ENCODE measurements around the gene TRIP4. TPM values are rescaled to one million over a fixed set of nuclear protein-coding genes. Genes with fewer than 3 reads are reported as not detected.
A peak's percentile ranks its signal among the peaks of the same experiment; 100 is the strongest.

The TRIP4 gene
- 13.9 and 15.6 TPM in 2 replicates for total RNA-seq
- 29.4 and 30.6 TPM in 2 replicates for polyA plus RNA-seq

DNA sequence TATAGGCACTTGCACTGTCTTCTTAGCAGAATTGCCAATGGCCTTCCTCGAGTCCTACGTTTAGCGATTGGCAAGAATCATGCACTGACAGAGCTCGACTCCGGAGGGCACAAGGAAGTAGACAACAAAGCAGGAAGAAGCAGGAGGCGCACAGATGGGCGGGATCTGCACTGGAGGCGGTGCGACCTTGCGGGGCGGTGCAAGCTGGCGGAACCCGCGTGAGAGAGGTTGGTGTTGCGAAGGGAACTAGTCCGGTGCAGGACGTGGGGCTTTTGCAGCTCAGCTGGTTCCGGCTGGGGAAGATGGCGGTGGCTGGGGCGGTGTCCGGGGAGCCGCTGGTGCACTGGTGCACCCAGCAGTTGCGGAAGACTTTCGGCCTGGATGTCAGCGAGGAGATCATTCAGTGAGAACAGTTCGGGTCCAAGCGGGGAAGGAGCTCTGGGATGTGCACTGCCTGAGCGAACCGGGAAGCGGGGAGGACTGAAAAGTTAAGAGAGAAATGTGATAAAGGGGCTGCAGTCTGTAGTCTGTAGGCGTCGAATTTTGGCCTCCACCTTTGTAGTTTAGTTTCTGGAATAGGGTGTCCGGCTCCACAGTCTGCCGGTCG, at the start of gene TRIP4:
Gene TRIP4 (plus strand): TSS at position 275 of the 607 bp plus-strand sequence. CDS start 28 bp downstream, at position 303.
- Histone ChIP-seq H3K9me2 (replicated peaks; ENCODE audit: insufficient read depth) (no peaks in the 10 kb centered on the region), H3K79me2 (peaks cover 43% of the 10 kb centered on the region), H2AFZ (peak within 1 kb of the TSS; percentile 93), H3K9me3 (ENCODE audit: low read depth) (no peaks in the 10 kb centered on the region), H3K4me3 (peak within 1 kb of the TSS; percentile 67), H3K27me3 (no peaks in the 10 kb centered on the region), H3K4me1 (ENCODE audit: insufficient read depth) (no peaks in the 10 kb centered on the region), H3K27ac (peak within 1 kb of the TSS; percentile 84), H4K20me1 (ENCODE audit: insufficient read depth, poor library complexity, severe bottlenecking) (no peaks in the 10 kb centered on the region), H3K36me3 (replicated peaks; ENCODE audit: insufficient read depth, low read depth) (no peaks in the 10 kb centered on the region), H3K4me2 (peak within 1 kb of the TSS; percentile 84)
- 2% methylated on average over 35 of the region's 35 CpGs for WGBS (ENCODE audit: low lambda C conversion rate, missing lambda C conversion rate)
- TF ChIP-seq EZH2phosphoT487 (IDR thresholded peaks at IDR 0.05; ENCODE audit: low read depth, severe bottlenecking, unreplicated experiment) (no peak), CTCF (IDR thresholded peaks at IDR 0.05; ENCODE audit: poor library complexity) (peak; percentile 14), EZH2 (IDR thresholded peaks at IDR 0.05; ENCODE audit: borderline replicate concordance) (no peak)
- DNase-seq (ENCODE audit: low spot score), result peak; percentile 96

- H3K9me3 ChIP-seq (ENCODE audit: low read depth), result no peaks in the 10 kb centered on the region
- H4K20me1 ChIP-seq (ENCODE audit: insufficient read depth, poor library complexity, severe bottlenecking), result no peaks in the 10 kb centered on the region
- no peaks in the 10 kb centered on the region for H3K36me3 ChIP-seq (replicated peaks; ENCODE audit: insufficient read depth, low read depth)
- no peak for DNase-seq (ENCODE audit: low spot score)
- H3K27ac ChIP-seq, result no peak overlapping the region
- no peaks in the 10 kb centered on the region for H3K9me2 ChIP-seq (replicated peaks; ENCODE audit: insufficient read depth)
- no peak overlapping the region for H2AFZ ChIP-seq
- 100% methylated on average over 1 of the region's 1 CpG for WGBS (ENCODE audit: low lambda C conversion rate, missing lambda C conversion rate)
- H3K79me2 ChIP-seq, result peaks cover 62% of the 10 kb centered on the region
- H3K27me3 ChIP-seq, result no peaks in the 10 kb centered on the region
- TF ChIP-seq EZH2phosphoT487 (IDR thresholded peaks at IDR 0.05; ENCODE audit: low read depth, severe bottlenecking, unreplicated experiment) (no peak), CTCF (IDR thresholded peaks at IDR 0.05; ENCODE audit: poor library complexity) (no peak), EZH2 (IDR thresholded peaks at IDR 0.05; ENCODE audit: borderline replicate concordance) (no peak)
- peaks cover 3% of the 10 kb centered on the region for H3K4me1 ChIP-seq (ENCODE audit: insufficient read depth)
- no peak overlapping the region for H3K4me3 ChIP-seq
- no peak overlapping the region for H3K4me2 ChIP-seq
These were observed 47.3 kb upstream of the TRIP4 start for GRCh38 chr15:64340355-64340754.

DNA sequence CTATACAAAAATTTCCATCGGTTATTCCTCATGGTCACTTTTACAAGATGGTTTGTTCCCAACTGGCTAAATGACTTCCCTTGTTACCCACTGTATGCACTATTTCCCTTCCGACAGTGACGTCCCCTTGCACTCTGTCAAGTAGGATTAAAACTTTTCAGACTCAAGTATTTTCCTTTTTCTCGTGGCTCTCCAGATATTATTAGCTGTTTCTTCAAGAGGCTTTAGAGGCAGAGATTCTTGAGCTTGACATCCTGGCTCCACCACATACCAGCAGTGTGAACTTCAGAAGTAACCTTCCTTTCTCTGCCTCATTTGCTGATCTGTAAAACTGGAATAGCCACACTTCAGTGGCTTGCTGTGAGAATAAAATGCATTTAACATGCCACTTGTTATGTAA, 45.7 kb upstream of the TRIP4 start:
- Histone ChIP-seq H2AFZ (no peak overlapping the region), H3K4me3 (no peak overlapping the region), H3K27me3 (no peaks in the 10 kb centered on the region), H3K9me2 (replicated peaks; ENCODE audit: insufficient read depth) (no peaks in the 10 kb centered on the region), H3K79me2 (peaks cover 74% of the 10 kb centered on the region), H4K20me1 (ENCODE audit: insufficient read depth, poor library complexity, severe bottlenecking) (no peaks in the 10 kb centered on the region), H3K27ac (no peak overlapping the region), H3K4me1 (ENCODE audit: insufficient read depth) (peaks cover 3% of the 10 kb centered on the region), H3K36me3 (replicated peaks; ENCODE audit: insufficient read depth, low read depth) (no peaks in the 10 kb centered on the region), H3K4me2 (no peak overlapping the region), H3K9me3 (ENCODE audit: low read depth) (no peaks in the 10 kb centered on the region)
- no peak for DNase-seq (ENCODE audit: low spot score)
- TF ChIP-seq EZH2 (IDR thresholded peaks at IDR 0.05; ENCODE audit: borderline replicate concordance), result no peak
- WGBS (ENCODE audit: low lambda C conversion rate, missing lambda C conversion rate), result 77% methylated on average over 4 of the region's 4 CpGs

- Histone ChIP-seq H3K4me1 (ENCODE audit: insufficient read depth) (peaks cover 3% of the 10 kb centered on the region), H3K9me2 (replicated peaks; ENCODE audit: insufficient read depth) (no peaks in the 10 kb centered on the region), H3K27ac (no peak overlapping the region), H4K20me1 (ENCODE audit: insufficient read depth, poor library complexity, severe bottlenecking) (no peaks in the 10 kb centered on the region), H2AFZ (no peak overlapping the region), H3K79me2 (peaks cover 77% of the 10 kb centered on the region), H3K9me3 (ENCODE audit: low read depth) (no peaks in the 10 kb centered on the region), H3K4me2 (no peak overlapping the region), H3K27me3 (no peaks in the 10 kb centered on the region), H3K36me3 (replicated peaks; ENCODE audit: insufficient read depth, low read depth) (no peaks in the 10 kb centered on the region), H3K4me3 (no peak overlapping the region)
- no peak for TF ChIP-seq CTCF (IDR thresholded peaks at IDR 0.05; ENCODE audit: poor library complexity)
- TF ChIP-seq EZH2phosphoT487 (IDR thresholded peaks at IDR 0.05; ENCODE audit: low read depth, severe bottlenecking, unreplicated experiment), result no peak
- no peak for TF ChIP-seq EZH2 (IDR thresholded peaks at IDR 0.05; ENCODE audit: borderline replicate concordance)
- DNase-seq (ENCODE audit: low spot score), result no peak
These were observed 44.4 kb upstream of the TRIP4 start for GRCh38 chr15:64343222-64343621.

Data from hepatocyte (in vitro differentiated cells).